ENCODE data around the gene NUFIP2.
"Not testable (repeated sequence)": the region's sequence is repeated elsewhere in the genome, so short reads cannot be mapped to it uniquely, and the experiment has no call there.

DNA sequence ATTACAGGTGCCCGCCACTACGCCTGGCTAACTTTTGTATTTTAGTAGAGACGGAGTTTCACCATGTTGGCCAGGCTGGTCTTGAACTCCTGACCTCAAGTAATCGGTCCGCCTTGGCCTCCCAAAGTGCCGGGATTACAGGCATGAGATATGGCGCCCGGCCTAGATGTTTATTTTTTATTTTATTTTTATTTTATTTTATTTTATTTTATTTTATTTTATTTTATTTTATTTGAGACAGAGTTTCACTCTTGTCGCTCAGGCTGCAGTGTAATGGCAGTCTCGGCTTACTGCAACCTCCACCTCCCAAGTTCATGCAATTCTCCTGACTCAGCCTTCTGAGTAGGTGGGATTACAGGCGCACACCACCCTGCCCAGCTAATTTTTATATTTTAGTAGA lies 72.6 kb downstream of the NUFIP2 start:
- TF ChIP-seq, protein P1, sequence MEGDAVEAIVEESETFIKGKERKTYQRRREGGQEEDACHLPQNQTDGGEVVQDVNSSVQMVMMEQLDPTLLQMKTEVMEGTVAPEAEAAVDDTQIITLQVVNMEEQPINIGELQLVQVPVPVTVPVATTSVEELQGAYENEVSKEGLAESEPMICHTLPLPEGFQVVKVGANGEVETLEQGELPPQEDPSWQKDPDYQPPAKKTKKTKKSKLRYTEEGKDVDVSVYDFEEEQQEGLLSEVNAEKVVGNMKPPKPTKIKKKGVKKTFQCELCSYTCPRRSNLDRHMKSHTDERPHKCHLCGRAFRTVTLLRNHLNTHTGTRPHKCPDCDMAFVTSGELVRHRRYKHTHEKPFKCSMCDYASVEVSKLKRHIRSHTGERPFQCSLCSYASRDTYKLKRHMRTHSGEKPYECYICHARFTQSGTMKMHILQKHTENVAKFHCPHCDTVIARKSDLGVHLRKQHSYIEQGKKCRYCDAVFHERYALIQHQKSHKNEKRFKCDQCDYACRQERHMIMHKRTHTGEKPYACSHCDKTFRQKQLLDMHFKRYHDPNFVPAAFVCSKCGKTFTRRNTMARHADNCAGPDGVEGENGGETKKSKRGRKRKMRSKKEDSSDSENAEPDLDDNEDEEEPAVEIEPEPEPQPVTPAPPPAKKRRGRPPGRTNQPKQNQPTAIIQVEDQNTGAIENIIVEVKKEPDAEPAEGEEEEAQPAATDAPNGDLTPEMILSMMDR (IDR thresholded peaks at IDR 0.05) = not testable (repeated sequence)
- not testable (repeated sequence) for TF ChIP-seq EZH2 (IDR thresholded peaks at IDR 0.05; ENCODE audit: borderline replicate concordance, insufficient read depth, low read depth, low read length, poor library complexity, severe bottlenecking)
